ENCODE data around the gene GPR3. TPM values are rescaled to one million over a fixed set of nuclear protein-coding genes. Genes with fewer than 3 reads are reported as not detected.

Gene GPR3
- total and polyA plus RNA-seq, 2 of the 8 experiments (the other 6 are each of a cell fraction or from before 2014, with no cell fraction given), result 9.9 to 26.5 TPM

DNA sequence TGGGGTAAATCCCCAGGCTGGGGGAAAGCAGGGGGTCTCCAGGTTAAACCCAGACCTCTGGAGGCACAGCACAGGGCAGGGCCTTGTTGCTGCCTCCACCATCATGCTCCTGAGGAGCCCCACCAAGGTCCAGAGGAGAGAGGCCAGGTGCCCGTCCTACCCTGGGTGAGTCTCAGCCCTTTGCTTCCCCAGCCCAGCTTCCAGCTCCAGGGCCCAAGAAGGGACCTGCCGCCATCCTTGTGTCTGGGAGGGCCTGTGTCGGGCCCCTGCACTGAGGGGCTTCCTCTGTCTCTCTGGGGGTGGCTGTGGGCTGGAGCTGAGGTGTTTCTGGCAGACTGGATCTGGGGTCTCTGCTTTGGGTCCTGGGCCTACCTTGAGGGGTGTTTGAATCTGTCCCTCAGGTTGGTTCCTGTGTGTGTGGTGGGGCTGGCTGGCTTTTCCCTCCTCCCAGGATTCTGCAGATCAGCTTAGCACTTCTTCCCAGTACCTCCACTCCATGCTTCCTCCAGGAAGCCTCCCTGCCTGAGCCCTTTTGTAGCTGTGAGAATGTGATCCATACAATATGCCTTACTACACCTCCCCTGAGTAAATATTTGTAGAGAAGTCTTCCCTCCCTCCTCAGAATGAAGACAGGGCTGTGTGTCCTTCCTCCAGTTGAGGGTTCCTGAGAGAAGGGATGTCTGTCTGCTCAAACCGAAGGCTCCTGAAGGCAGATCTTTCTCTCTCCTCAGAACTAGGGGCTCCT, 6.2 kb downstream of the GPR3 start:
- TF ChIP-seq POLR2A (IDR thresholded peaks at IDR 0.05; ENCODE audit: control extremely low read depth in 1 of 2, low read depth in 2 of 2, low read length in 2 of 2), result peak in 1 of 2 experiments; percentile 12; a peak in 1 of 3 replicates
- TF ChIP-seq MAX (IDR thresholded peaks at IDR 0.05), result no peak
- Histone ChIP-seq H3K27me3 (replicated peaks in 1 of 4; ENCODE audit: control insufficient read depth in 3 of 4, extremely low read depth in 1 of 4, insufficient read depth in 3 of 4, low read length in 3 of 4) (no peaks in the 10 kb centered on the region), H3K36me3 (ENCODE audit: control insufficient read depth in 2 of 4, insufficient read depth in 4 of 4, low read length in 3 of 4) (no peaks in the 10 kb centered on the region), H3K4me2 (ENCODE audit: insufficient read depth in 1 of 2, low read depth in 2 of 2, low read length in 2 of 2) (no peak overlapping the region), H4K8ac (ENCODE audit: extremely low read depth, insufficient read depth, low read length) (no peak overlapping the region), H2BK15ac (ENCODE audit: low read length) (peak overlapping the region; percentile 61), H3K23ac (ENCODE audit: insufficient read length) (no peak overlapping the region), H2AFZ (ENCODE audit: low read length) (no peak overlapping the region), H3K4ac (replicated peaks; ENCODE audit: insufficient read length, low read depth, low read length) (no peak overlapping the region), H3K27ac (ENCODE audit: low read depth, low read length) (no peak overlapping the region), H2BK12ac (ENCODE audit: low read depth, low read length) (no peak overlapping the region), H3K9me3 (ENCODE audit: insufficient read depth in 2 of 2, low read depth in 1 of 2, low read length in 1 of 2) (no peaks in the 10 kb centered on the region), H2AK5ac (ENCODE audit: low read depth, low read length) (no peak overlapping the region), H2BK5ac (ENCODE audit: low read depth, low read length) (no peak overlapping the region), H4K5ac (ENCODE audit: insufficient read length, low read depth, low read length) (no peak overlapping the region), H3K18ac (ENCODE audit: extremely low read depth, low read length) (no peak overlapping the region), H3K56ac (replicated peaks; ENCODE audit: insufficient read length, low read depth, low read length) (no peak overlapping the region), H3K79me1 (ENCODE audit: low read depth, low read length) (no peaks in the 10 kb centered on the region), H3K79me2 (ENCODE audit: control insufficient read depth in 1 of 2, insufficient read depth in 2 of 2, low read length in 2 of 2) (no peaks in the 10 kb centered on the region), H4K91ac (replicated peaks; ENCODE audit: insufficient read length, low read length) (no peak overlapping the region), H3K4me3 (ENCODE audit: extremely low read depth in 1 of 4, insufficient read depth in 2 of 4, low read depth in 3 of 4, low read length in 4 of 4) (no peak overlapping the region), H3K4me1 (replicated peaks in 1 of 4; ENCODE audit: control insufficient read depth in 3 of 4, insufficient read depth in 4 of 4, low read length in 3 of 4) (peaks cover 4 to 30% (median 12%) of the 10 kb centered on the region in 4 experiments), H3K23me2 (ENCODE audit: low read depth, low read length) (no peaks in the 10 kb centered on the region), H4K20me1 (replicated peaks in 1 of 2; ENCODE audit: control insufficient read depth in 1 of 2, insufficient read depth in 2 of 2, low read length in 2 of 2) (peaks cover 2 to 8% of the 10 kb centered on the region in 2 experiments), H3K14ac (ENCODE audit: insufficient read length) (no peak overlapping the region), H3K9ac (replicated peaks in 1 of 4; ENCODE audit: extremely low read depth in 1 of 4, low read depth in 3 of 4, low read length in 3 of 4) (0 out of 7 replicates have a peak overlapping the region, but pooled peaks of 1 of the 4 experiments have one; percentile 4), H2BK120ac (replicated peaks; ENCODE audit: low read depth, low read length) (no peak overlapping the region), H2BK20ac (ENCODE audit: low read length) (peak overlapping the region; percentile 86; the same call in 1 of the 2 replicates)
- WGBS, 2 experiments (ENCODE audit: extremely low coverage in 1 of 2, insufficient coverage in 1 of 2, insufficient read length in 1 of 2, insufficient replicate concordance in 2 of 2, low coverage in 1 of 2, low lambda C conversion rate in 2 of 2, missing lambda C conversion rate in 1 of 2), result 77% methylated on average over 3 of the region's 4 CpGs; no CpG with 5 or more reads in 1 of the 2 experiments
- FAIRE-seq (no peak), DNase-seq (ENCODE audit: low read depth in 1 of 2, low spot score in 2 of 2) (no peak)
- CTCF ChIA-PET (ENCODE audit: partially characterized antibody), result interaction anchor here (0.9 to 37.8 kb wide), 18 partner anchors 8 to 272 kb away, joined by 3 to 863 read pairs (median 5); partner anchors contain the start of genes AHDC1, GPR3, MAP3K6 and SYTL1
- POLR2A ChIA-PET (ENCODE audit: partially characterized antibody), result interaction anchor here (0.8 to 2.1 kb wide), 8 partner anchors 13 to 196 kb away, joined by 3 to 8 read pairs (median 4); partner anchors contain the start of genes MAP3K6 and SYTL1

Measured in H1 (cell line).